Hematopoietic multipotent progenitor cell treated with erythropoietin and hydrocortisone succinate and interleukin-3 and kit ligand, for 15 days (in vitro differentiated cells): ENCODE data around the gene DTD1.
A peak's percentile ranks its signal among the peaks of the same experiment; 100 is the strongest.
"Not testable (repeated sequence)": the region's sequence is repeated elsewhere in the genome, so short reads cannot be mapped to it uniquely, and the experiment has no call there.

Experiments
- DNase-seq: peaks from one replicate; pipeline ENCODE4 v3.0.0-alpha.2; 2015; ENCODE audit warnings: low spot score

The DTD1 gene

DNA sequence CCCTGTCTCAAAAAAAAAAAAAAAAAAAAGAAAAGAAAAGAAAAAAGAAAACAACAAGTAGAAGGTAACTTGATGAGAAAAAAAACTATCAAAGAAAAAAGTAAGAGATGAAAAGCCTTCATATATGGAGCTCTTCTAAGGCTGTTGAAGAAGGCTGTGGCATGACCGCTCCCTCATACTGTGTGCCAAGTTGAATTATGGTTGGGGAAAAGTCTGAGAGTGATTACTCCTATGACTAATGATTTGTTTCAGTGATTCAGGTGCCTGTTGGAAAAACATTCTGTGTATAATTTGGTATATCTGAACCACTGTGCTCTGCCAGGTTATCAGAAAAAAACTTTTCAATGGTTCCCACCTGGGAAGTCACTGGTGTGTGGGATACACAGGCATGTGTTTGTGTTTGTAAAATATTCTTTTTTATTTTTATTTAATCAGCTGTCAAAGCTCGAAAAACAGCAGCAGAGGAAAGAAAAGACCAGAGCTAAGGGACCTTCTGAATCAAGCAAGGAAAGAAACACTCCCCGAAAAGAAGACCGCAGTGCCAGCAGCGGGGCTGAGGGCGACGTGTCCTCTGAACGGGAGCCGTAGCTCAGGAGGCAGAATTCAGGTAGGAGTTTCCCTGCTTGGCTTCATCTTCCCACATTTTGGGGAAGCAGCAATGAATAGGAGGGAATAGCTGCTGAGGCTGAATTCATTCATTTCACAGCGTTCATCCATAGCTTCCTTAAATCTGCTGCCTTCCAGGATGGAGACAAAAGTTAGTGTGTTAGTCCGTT lies 156.0 kb downstream of the DTD1 start:
- DNase-seq = no peak

DNA sequence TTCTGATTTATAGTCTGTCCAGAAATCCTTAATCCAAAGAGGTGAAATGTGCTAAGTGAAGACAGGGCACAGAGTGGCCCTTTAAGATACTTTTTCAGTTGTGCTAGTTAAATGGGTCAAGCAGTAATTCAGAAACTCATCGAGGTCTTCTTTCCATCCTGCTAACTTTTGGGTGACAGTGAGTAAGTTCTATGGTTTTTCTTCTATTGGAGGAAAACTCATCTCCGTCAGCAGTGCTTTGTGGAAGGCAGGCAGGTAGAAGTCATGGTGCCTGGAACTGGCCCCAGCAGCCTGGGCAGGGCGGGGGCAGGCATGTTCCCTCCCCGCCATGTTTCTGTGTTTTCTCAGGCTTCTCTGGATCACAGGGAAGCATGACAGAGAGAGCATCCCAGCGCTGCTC lies 159.2 kb downstream of the DTD1 start:
- DNase-seq = no peak

DNA sequence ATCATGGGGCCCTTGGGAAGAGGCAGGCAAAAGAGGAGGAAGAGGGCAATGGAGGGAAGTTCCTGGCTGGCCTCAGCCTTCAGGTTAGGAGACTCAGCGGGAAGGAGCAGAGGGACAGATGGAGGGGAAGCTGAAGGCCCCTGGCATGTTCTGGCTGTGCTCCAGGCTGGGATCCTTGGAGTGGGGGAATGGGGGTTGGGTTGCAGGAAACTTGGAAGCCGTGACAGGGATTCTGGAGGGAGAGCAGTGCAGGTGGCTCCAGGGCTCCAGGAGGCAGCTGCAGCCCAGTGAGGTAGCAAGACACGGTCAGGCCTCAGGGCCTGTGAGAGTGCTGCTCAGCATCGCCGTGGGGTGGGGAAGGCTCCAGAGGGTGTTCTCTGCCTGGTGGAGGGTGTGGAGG lies 161.1 kb downstream of the DTD1 start:
- no peak for DNase-seq

DNA sequence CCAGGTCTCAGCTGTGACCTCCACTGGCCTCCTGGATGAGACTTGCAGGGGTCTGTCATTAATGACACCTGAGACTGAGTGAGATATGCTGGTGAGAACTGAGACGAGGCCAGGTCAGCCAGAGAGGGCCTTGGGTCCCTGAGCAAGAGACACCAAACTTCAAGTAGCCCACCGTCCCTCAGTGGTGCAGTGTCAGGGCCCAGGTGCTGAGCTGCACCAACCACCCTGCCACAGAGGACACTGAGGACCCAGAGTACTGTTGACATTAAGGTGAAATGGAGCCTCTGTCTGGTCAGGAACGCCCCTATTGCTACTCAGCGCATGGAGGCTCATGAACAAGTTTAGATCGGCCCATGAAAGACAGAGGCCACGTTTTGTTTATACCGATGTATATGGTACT lies 161.7 kb downstream of the DTD1 start:
- DNase-seq = no peak

DNA sequence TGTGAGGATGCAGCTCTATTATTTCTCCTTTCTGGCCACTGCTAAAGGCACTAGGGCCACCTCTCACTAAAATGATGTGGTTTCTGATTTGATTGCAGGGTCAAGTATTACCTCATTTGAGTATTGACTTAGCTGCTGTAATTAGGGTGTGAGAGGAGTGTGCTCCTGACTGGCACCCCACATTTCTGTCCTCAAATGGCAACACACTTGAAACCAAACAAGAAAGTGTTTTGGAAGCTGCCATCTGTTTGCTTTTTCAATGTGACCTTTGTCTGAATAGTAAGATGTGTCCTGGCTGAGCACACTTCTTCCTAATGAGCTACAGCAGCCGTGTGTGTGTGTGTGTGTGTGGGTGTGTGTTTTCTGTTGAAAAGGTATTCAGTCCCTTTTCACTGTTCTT lies 162.9 kb downstream of the DTD1 start:
- DNase-seq = no peak

DNA sequence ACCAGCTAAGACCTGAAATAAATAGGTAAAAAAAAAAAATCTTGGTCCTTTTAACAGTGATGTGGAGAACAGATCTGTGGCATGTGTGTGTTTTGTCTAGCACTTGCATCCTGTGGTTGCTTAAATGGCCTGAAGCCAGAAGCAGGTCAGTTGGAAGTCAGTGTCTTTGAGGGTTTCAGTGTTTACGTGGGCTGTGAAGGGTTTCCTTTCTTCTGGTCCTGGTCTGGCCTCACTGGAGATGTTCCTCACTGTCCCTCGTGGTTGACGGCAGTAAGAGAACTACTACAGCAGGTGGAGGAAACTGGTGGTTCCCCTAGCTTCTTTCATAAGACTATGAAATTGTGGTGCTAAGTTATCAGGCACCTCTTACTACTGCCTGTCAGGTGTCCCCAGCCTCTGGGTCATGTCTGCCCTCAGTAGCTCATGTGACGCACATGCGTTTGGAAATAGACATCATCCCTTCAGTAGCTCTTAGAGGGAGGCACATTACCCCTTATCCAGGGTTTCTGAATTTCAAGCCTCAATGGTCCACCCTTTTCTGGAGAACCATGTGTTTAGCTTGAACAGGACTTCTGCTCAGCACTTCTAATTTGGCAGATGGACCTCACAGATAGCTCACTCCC lies 166.3 kb downstream of the DTD1 start:
- DNase-seq = no peak

DNA sequence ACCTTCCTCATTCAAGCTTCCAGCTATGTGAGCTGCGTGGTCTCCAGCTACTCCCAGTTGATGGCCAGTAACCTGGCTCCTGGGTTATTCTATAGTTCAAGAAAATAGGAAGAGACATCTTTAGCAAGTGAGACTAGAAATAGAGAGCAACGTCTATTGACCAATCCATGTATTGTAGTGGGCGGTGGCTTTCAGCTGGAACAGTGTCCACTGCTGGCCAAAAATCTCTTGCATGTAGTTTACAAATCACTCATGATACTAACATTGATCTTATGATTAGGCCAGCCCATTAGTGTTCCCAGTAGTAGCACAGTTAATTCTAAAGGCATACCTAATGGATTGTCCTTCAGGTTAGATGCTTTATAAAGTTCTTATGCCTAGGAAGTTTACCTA lies 166.8 kb downstream of the DTD1 start:
- no peak for DNase-seq

DNA sequence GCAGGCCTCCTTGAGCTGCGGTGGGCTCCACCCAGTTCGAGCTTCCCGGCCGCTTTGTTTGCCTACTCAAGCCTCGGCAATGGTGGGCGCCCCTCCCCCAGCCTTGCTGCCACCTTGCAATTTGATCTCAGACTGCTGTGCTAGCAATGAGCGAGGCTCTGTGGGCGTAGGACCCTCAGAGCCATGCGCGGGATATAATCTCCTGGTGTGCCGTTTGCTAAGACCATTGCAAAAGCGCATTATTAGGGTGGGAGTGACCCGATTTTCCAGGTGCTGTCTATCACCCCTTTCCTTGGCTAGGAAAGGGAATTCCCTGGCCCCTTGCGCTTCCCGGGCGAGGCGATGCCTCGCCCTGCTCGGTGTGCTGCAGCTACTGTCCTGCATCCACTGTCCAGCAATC lies 173.0 kb downstream of the DTD1 start:
- DNase-seq = not testable (repeated sequence)

DNA sequence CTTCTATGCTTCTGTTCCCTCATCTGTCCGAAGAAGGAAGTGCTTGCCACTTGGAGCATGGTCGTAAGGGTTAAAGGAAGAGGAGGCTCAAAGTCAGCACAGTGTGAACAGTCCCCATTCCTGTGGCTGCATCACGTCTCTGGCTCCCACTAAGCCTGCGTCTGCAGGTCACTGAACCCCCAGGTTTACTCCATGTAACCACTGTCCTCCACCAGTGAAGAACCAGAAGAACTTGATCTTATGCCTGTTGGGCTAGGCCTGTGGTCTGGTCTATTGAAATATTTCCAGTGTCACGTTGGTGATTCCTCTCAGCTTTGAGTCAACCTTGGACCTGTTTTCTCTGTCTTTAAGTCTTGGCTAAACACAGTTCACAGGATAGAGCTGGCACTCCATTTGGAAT lies 179.8 kb downstream of the DTD1 start:
- no peak for DNase-seq

DNA sequence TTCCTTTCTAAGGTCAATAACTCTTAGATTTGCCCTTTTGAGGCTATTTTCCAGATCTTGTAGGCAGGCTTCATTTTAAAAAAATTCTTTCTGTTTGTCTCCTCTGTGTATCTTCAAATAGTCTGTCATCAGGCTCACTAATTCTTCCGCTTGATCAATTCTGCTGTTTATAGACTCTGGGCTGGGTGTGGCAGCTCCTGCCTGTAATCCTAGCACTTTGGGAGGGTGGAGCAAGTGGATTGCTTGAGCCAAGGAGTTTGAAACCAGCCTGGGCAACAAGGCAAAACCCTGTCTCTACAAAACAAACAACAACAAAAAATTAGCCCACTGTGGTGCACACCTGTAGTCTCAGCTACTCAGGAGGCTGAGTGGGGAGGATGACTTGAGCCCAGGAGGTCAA lies 185.7 kb downstream of the DTD1 start:
- no peak for DNase-seq

DNA sequence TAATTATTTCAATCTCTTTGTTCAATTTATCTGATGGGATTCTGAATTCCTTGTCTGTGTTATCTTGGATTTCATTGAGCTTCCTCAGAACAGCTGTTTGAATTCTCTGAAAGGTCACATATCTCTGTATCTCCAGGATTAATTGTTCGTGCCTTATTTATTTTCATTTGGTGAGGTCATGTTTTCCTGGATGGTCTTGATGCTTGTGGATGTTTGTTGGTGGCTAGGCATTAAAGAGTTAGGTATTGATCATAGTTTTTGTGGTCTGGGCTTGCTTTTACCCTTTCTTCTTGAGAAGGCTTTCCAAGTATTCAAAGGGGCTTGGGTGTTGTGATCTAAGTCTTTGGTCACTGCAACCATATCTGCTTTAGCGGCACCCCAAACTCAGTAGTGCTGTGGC lies 186.4 kb downstream of the DTD1 start:
- no peak for DNase-seq

DNA sequence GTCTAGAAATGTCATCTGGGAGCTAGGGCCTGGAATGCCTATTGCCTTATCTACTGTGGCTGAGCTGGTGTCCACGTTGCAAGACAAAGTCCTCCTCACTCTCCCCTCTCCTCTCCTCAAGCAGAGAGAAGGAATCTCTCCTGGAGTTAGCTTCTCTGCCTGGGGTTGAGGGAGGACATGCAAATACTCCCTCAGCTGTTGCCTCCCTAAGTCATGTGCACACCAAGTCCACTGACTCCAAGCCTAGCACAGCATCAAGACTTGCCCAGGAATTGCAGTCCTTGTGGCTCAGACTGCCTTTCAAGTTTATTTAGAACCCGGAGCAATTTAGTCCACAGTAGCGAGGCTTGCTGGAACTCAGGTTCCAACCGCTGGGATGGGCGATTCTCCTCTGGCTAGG lies 187.8 kb downstream of the DTD1 start:
- no peak for DNase-seq

DNA sequence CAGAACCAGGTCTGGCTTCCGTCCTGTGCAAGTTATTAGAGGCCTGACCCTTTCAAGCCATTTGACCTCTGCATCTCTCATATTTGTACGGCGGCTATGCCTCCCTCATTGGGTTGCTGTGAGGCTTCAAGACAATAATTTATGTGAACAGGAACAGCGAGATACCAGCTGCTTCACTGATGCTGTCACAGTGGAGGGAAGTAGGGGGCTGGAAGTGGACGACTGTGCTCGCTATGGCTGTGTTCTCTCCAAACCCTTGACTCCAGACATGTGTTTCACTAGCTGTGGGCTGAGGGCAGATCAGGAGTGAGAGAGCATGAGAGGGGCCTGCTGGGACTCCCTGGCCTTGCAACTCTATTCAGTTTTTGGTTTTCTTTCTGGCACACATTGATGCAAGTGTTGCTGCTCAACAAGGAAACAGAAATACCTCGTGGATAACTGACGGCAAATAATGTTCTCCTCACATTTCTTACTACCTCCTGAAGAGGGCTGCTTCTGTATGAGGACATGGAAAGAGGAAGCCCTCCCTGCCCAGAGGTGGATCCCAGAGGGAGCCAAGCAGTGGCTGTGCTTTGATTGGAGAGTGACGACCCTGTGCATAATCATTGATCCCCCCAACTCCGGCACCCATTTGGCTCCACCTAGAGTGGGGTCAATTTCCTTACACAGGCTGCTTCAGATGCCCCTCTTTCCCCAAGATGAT lies 191.0 kb downstream of the DTD1 start:
- no peak for DNase-seq

DNA sequence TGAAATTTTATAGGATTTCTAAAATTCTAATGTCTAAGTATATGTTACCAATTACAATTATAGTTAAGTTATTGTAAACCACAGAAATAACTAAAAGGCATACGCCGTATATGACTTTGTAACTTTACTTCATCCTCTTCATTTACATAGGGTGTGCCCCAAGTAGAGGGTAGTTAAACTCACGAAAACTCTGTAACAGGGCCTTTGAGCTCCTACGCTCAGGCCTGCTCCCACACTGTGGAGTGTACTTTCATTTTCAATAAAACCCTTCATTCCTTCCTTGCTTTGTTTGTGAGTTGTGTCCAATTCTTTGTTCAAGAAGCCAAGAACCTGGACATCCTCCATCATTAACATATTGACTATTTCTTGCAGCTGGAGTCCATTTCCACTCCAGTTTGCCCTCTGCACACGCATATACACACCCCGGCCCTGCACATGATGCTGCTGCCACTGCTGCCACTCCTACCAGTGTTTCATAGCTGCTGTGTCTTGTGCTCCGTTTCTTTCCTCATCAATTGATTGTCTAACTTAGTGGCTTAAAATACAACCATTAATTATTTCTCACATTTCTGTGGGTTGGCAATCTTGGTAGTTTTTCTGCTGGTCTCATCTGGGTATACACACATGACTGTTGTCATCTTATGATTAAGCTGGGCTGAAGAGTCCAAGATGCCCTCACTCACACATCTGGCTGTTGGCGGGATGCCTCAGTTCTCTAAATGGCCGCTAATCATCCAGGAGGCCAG lies 192.7 kb downstream of the DTD1 start:
- DNase-seq = no peak

DNA sequence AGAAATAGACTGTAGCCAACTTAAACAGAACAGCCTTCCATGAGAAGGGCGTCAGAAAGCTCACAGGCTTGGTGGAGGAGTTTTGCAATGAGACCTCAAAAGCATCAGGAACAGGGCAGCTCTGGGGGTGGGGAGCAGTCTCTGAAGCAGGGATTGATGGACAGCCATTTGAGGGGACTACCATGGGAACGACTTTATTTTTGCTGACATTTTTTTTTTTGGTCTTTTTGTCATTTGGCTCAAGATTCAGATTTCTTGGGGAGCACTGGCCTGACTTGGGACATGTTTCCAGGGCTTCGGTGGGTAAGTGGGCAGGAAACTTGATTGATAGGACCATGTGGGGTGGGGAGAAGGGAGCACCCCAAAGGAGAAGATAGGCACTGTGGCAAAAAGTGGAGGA lies 193.7 kb downstream of the DTD1 start:
- DNase-seq = no peak

DNA sequence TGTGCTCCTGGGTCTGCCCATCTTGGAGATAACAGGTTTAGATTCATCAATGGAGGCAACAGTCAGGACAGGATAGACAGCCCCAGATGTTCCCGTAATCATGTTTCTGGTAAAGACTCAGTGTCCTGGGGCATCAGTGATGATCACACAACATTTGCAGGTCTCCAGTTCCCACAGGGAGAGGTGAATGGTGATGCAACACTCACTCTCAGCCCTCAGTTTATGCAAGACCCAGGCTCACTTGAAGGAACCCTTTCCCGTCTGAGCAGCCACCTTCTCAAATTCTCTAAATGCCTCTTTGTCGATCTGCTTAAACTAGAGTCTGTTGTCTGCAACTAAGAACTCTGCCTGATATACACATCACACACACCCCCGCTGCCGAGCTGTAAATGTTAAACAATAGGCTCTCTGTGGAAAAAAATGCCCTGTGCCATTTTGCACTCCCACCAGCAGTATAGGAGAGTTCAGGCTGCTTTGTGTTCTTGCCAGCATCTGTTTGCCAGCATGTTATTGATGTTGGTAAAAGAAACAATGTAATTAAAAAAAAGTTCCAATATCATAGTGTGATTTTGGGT lies 195.6 kb downstream of the DTD1 start:
- no peak for DNase-seq

DNA sequence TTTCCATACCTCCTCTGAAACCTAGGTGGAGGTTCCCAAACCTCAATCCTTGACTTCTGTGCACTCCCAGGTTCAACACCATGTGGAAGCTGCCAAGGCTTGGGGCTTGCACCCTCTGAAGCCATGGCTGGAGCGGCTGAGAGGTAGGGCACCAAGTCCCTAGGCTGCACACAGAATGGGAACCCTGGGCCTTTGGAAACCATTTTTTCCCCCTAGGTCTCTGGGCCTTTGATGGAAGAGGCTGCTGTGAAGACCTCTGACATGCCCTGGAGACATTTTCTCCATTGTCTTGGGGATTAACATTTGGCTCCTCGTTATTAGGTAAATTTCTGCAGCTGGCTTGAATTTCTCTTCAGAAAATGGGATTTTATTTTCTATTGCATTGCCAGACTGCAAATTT lies 199.2 kb downstream of the DTD1 start:
- DNase-seq = not testable (repeated sequence)

DNA sequence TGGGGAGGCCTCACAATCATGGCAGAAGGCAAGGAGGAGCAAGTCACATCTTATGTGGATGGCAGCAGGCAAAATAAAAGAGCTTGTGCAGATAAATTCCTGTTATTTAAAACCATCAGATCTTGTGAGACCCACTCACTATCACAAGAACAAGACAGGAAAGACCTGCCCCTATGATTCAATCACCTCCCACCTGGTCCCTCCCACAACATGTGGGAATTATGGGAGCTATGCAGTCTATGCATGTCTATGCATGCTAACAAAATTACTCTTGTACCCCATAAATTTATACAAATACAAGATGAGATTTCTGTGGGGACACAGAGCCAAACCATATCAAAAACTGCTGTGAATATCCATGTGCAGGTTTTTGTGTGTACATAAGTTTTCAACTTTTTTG lies 200.2 kb downstream of the DTD1 start:
- DNase-seq = no peak

DNA sequence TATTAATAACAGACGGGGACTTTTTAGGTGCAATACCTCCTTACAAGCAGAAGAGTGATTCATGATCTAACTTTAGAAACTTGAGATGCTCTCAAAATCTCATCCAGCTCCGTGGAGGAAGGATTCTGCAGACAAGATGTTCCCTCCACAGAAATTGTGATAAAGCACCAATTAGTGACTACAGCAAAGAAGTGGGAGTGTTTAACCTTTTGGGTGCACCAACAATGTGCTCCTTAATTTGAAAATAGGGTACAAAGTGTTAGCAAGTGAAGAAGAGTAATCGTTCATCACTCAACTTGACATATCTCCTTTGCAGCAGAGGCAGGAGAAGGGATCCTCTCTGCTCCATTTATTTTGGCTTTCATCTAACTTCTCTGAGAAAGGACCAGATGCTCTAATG lies 202.9 kb downstream of the DTD1 start:
- DNase-seq = no peak

DNA sequence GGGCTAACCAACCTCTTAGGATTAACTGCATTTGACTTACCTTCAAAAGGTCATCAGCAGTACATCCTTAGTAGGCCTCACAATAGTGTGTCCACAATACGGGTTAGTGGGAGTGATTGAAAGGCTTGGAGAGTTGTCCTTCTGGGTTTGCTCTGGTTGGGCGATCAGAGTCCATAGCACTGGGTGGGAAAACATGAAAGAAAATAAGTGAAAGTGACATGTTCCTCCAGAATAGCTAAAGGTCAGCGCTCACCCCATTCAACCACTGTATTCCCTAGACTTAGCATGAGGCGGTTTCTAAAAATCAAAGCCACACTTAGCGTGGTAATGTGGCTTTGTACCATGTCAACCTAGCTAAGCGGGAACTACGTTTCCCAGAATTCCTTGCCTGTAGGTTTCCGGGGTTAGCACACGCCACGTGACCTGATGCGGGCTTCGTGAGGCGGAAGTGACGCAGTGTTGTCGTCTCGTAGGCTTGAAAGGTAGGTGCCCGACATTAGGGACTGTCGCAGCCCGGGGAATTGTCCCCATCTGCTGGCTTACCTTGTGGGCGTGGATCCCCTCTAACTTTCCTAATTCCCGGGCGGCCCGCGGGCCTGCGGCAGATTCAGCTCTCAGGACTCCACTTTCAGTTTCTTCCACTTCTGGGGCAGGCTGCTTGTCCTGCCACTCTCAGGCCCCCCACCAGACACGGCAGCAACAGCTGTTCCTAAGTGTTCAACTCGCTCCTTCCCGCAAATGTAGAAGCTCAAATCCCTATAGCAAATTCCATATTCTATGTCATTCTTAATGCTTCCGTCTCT lies 206.0 kb downstream of the DTD1 start:
- DNase-seq = peak; percentile 93

DNA sequence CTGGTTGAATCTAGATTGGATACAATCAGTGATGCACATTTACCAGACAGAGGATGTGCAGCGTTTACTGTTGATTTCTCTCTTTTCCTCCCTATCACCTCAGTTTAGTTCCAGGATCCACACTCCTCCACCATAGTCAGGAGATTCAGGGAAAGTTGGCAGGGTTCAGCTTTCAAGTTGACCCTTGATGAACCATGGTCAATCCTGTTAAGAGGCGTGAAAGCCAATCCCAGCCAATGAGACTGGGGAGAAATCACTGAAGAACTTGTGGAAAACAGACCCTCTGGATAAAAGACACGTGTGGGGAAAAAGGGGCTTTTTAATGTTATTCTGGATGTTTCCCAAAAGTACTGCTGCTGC lies 206.6 kb downstream of the DTD1 start:
- no peak for DNase-seq

DNA sequence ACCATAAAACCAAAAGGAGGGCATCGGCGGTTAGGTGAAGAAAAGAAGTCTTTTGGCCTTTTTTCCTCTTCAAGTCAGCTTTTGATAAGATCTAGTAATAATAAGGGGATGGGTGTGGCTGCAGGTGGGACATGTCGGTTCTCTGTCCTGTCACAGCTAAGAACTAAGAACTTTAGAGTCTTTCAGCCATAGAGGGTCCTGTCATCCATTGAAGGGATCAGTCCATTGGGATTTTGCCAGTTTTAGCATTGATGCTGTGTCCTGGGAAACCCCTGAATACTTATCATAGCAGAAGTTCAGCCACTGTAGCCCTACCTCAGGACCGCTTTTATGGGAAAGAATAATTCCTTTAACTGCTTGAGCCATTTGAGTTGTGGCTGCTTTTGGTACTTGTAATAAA lies 207.5 kb downstream of the DTD1 start:
- no peak for DNase-seq
